ENCODE results near the gene TPRG1. TPM values are rescaled to one million over a fixed set of nuclear protein-coding genes. Genes with fewer than 3 reads are reported as not detected.

Gene TPRG1
- total and polyA plus RNA-seq, 2 donors (not counting 1 experiment from before 2014, with no cell fraction given), result 0.21 to 0.39 TPM

DNA sequence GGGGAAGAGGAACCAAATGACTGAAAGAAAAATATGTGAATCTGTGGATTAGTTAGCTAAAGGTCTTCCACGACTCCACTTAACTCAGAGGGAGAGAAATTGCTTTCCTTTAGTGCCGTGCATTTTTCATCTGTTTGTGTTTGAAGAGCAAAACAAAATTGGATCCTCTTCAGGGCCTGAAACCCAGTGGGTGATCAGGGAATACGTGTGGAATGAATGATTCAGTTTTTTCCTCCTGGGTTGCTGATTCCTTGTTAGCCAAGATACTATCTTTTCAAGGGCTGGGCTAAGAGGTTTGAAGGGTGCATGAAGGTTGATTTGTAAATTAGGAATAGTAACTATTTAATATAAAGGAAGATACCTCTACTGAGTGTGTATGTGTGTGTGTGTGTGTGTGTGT lies 61.0 kb downstream of the TPRG1 start:
- no peak for DNase-seq
- Histone ChIP-seq H3K9ac (ENCODE audit: low read length) (no peak overlapping the region), H3K27me3 (replicated peaks in 1 of 4; ENCODE audit: control extremely low read depth in 1 of 4, control insufficient read depth in 3 of 4, insufficient read depth in 4 of 4, low read length in 3 of 4) (no peaks in the 10 kb centered on the region), H2AFZ (ENCODE audit: insufficient read depth, low read depth, low read length, poor library complexity, severe bottlenecking) (no peak overlapping the region), H3K27ac (ENCODE audit: low read length in 2 of 2) (no peak overlapping the region), H3K9me3 (ENCODE audit: control extremely low read depth in 1 of 3, control insufficient read depth in 2 of 3, insufficient read depth in 1 of 3, low read length in 2 of 3) (no peaks in the 10 kb centered on the region), H4K20me1 (ENCODE audit: control insufficient read depth, insufficient read depth, low read length, poor library complexity, severe bottlenecking) (no peaks in the 10 kb centered on the region), H3K4me1 (ENCODE audit: control insufficient read depth in 2 of 2, insufficient read depth in 2 of 2, low read length in 2 of 2) (no peaks in the 10 kb centered on the region), H3K4me2 (replicated peaks; ENCODE audit: low read depth, low read length, poor library complexity, severe bottlenecking) (no peak overlapping the region), H3K36me3 (replicated peaks in 1 of 2; ENCODE audit: control extremely low read depth in 1 of 2, control insufficient read depth in 1 of 2, extremely low read depth in 1 of 2, insufficient read depth in 2 of 2, low read length in 1 of 2) (no peaks in the 10 kb centered on the region), H3K79me2 (ENCODE audit: control insufficient read depth, insufficient read depth, low read length) (no peaks in the 10 kb centered on the region), H3K4me3 (ENCODE audit: control extremely low read depth in 1 of 5, extremely low read depth in 1 of 5, insufficient read depth in 1 of 5, low read depth in 2 of 5, low read length in 4 of 5) (no peak overlapping the region)
- H3K4me3 Mint-ChIP-seq, result no peak overlapping the region
- TF ChIP-seq, protein P1, sequence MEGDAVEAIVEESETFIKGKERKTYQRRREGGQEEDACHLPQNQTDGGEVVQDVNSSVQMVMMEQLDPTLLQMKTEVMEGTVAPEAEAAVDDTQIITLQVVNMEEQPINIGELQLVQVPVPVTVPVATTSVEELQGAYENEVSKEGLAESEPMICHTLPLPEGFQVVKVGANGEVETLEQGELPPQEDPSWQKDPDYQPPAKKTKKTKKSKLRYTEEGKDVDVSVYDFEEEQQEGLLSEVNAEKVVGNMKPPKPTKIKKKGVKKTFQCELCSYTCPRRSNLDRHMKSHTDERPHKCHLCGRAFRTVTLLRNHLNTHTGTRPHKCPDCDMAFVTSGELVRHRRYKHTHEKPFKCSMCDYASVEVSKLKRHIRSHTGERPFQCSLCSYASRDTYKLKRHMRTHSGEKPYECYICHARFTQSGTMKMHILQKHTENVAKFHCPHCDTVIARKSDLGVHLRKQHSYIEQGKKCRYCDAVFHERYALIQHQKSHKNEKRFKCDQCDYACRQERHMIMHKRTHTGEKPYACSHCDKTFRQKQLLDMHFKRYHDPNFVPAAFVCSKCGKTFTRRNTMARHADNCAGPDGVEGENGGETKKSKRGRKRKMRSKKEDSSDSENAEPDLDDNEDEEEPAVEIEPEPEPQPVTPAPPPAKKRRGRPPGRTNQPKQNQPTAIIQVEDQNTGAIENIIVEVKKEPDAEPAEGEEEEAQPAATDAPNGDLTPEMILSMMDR (IDR thresholded peaks at IDR 0.05), result no peak
- TF ChIP-seq EZH2 (IDR thresholded peaks at IDR 0.05; ENCODE audit: borderline replicate concordance, insufficient read depth, low read depth, low read length, poor library complexity, severe bottlenecking), result no peak
- 65% methylated on average over 2 of the region's 3 CpGs for WGBS (ENCODE audit: insufficient coverage)
- ChIA-PET CTCF (interaction anchor here (0.7 kb wide), 1 partner anchor 122 kb away, joined by 3 read pairs; no protein-coding TSS in a partner anchor), POLR2A (no interaction called here)
- intact Hi-C loops (cut with micrococcal nuclease), result no loop called here
- ATAC-seq (ENCODE audit: low read depth), result no peak
- peaks cover 8% of the 10 kb centered on the region for H3K4me1 Mint-ChIP-seq
- no peaks in the 10 kb centered on the region for H3K9me3 Mint-ChIP-seq (ENCODE audit: insufficient read depth)
- no peaks in the 10 kb centered on the region for H3K27me3 Mint-ChIP-seq
- no peak overlapping the region for H3K27ac Mint-ChIP-seq

DNA sequence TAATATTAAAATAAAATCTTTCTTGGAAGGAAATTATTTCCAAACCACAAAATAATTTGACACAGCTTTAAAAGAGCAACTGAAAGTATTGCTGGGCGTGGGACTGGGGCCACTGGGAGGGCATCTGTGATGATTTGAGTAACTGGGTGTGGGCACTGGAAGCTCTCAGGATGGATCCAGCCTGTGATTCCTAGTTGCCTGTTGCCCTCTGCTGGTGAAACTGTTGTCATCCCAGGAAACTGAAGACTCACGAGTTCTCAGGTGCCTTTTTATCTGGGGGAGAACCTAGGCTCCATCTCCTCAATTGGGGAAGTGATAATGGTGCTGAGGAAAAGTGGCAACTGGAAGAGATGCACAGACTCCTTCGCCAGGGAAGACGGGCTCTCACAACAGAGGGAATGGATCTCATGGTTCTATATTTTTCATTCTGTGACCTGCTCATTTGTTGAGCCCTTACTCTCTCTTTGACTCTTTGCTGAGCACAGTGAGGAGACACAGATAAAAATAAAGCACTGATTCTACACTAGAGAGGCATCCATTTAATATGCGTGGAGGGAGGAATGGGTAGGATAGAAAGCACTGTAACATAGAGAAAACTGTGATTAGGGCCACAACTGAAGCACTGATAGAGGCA lies 61.6 kb downstream of the TPRG1 start:
- no peak overlapping the region for H3K27ac Mint-ChIP-seq
- Histone ChIP-seq H4K20me1 (ENCODE audit: control insufficient read depth, insufficient read depth, low read length, poor library complexity, severe bottlenecking) (no peaks in the 10 kb centered on the region), H2AFZ (ENCODE audit: insufficient read depth, low read depth, low read length, poor library complexity, severe bottlenecking) (no peak overlapping the region), H3K9ac (ENCODE audit: low read length) (no peak overlapping the region), H3K27me3 (replicated peaks in 1 of 4; ENCODE audit: control extremely low read depth in 1 of 4, control insufficient read depth in 3 of 4, insufficient read depth in 4 of 4, low read length in 3 of 4) (no peaks in the 10 kb centered on the region), H3K9me3 (ENCODE audit: control extremely low read depth in 1 of 3, control insufficient read depth in 2 of 3, insufficient read depth in 1 of 3, low read length in 2 of 3) (no peaks in the 10 kb centered on the region), H3K36me3 (replicated peaks in 1 of 2; ENCODE audit: control extremely low read depth in 1 of 2, control insufficient read depth in 1 of 2, extremely low read depth in 1 of 2, insufficient read depth in 2 of 2, low read length in 1 of 2) (no peaks in the 10 kb centered on the region), H3K4me2 (replicated peaks; ENCODE audit: low read depth, low read length, poor library complexity, severe bottlenecking) (no peak overlapping the region), H3K4me1 (ENCODE audit: control insufficient read depth in 2 of 2, insufficient read depth in 2 of 2, low read length in 2 of 2) (no peaks in the 10 kb centered on the region), H3K79me2 (ENCODE audit: control insufficient read depth, insufficient read depth, low read length) (no peaks in the 10 kb centered on the region), H3K4me3 (ENCODE audit: control extremely low read depth in 1 of 5, extremely low read depth in 1 of 5, insufficient read depth in 1 of 5, low read depth in 2 of 5, low read length in 4 of 5) (no peak overlapping the region), H3K27ac (ENCODE audit: low read length in 2 of 2) (no peak overlapping the region)
- TF ChIP-seq EZH2 (IDR thresholded peaks at IDR 0.05; ENCODE audit: borderline replicate concordance, insufficient read depth, low read depth, low read length, poor library complexity, severe bottlenecking), result no peak
- TF ChIP-seq, protein P1 (IDR thresholded peaks at IDR 0.05), result no peak
- no peaks in the 10 kb centered on the region for H3K27me3 Mint-ChIP-seq
- CTCF ChIA-PET, result interaction anchor here (0.7 kb wide), 1 partner anchor 123 kb away, joined by 3 read pairs; no protein-coding TSS in a partner anchor
- peaks cover 8% of the 10 kb centered on the region for H3K4me1 Mint-ChIP-seq
- intact Hi-C loops (cut with micrococcal nuclease), result no loop called here
- H3K4me3 Mint-ChIP-seq, result no peak overlapping the region
- DNase-seq (no peak), ATAC-seq (ENCODE audit: low read depth) (no peak)
- no peaks in the 10 kb centered on the region for H3K9me3 Mint-ChIP-seq (ENCODE audit: insufficient read depth)
- WGBS (ENCODE audit: insufficient coverage), result 57% methylated on average over 4 of the region's 5 CpGs
- POLR2A ChIA-PET, result no interaction called here

All from B cell (primary cell).